Measurements from ENCODE around the gene GGCX.

Gene GGCX

GRCh38 chr2:85511008-85511811, 50.1 kb downstream of the GGCX start:
- TF ChIP-seq CTCF (IDR thresholded peaks at IDR 0.05) = no peak
- peak overlapping the region; percentile 4 for H3K27ac ChIP-seq

DNA sequence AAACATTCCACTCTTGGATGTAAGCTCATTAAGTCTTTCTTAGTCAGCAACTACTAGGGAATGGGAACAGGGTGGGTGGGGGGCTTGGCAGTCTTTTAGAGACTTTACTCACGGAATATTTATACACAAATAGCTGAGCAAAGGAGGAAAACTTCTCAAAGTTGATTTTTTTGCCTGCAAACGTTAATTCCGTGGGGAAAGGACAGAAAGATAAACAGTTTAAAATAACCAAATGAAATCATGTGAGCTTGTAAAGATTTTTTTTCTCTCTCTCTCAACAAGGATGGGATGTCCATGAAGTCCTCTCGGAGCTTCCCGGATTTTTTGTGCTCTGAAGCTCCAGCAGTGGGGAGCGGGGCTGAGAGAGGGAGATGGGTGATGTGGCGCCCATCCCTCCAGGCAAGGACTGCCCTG, 54.5 kb downstream of the GGCX start:
- Histone ChIP-seq H3K27ac (no peak overlapping the region), H3K4me3 (ENCODE audit: low read depth, low read length) (no peak overlapping the region), H3K27me3 (ENCODE audit: control insufficient read depth, insufficient read depth, low read length) (no peaks in the 10 kb centered on the region), H2AFZ (no peak overlapping the region), H3K79me2 (no peaks in the 10 kb centered on the region), H3K9me3 (ENCODE audit: control insufficient read depth, low read length) (no peaks in the 10 kb centered on the region), H3K36me3 (ENCODE audit: control insufficient read depth, insufficient read depth, low read length) (no peaks in the 10 kb centered on the region), H3K4me1 (no peaks in the 10 kb centered on the region), H3K4me2 (ENCODE audit: low read length) (no peak overlapping the region), H3K9ac (no peak overlapping the region)
- TF ChIP-seq CTCF (IDR thresholded peaks at IDR 0.05) = no peak

More at GRCh38 chr2:85511008-85511811, 50.1 kb downstream of the GGCX start:
- H3K4me1 ChIP-seq = no peaks in the 10 kb centered on the region
- no peaks in the 10 kb centered on the region for H3K79me2 ChIP-seq
- no peaks in the 10 kb centered on the region for H3K9me3 ChIP-seq (ENCODE audit: control insufficient read depth, low read length)
- H3K9ac ChIP-seq = no peak overlapping the region
- no peak overlapping the region for H2AFZ ChIP-seq
- H3K4me2 ChIP-seq (ENCODE audit: low read length) = no peak overlapping the region
- no peak overlapping the region for H3K4me3 ChIP-seq (ENCODE audit: low read depth, low read length)
- no peaks in the 10 kb centered on the region for H3K36me3 ChIP-seq (ENCODE audit: control insufficient read depth, insufficient read depth, low read length)
- H3K27me3 ChIP-seq (ENCODE audit: control insufficient read depth, insufficient read depth, low read length) = no peaks in the 10 kb centered on the region

DNA sequence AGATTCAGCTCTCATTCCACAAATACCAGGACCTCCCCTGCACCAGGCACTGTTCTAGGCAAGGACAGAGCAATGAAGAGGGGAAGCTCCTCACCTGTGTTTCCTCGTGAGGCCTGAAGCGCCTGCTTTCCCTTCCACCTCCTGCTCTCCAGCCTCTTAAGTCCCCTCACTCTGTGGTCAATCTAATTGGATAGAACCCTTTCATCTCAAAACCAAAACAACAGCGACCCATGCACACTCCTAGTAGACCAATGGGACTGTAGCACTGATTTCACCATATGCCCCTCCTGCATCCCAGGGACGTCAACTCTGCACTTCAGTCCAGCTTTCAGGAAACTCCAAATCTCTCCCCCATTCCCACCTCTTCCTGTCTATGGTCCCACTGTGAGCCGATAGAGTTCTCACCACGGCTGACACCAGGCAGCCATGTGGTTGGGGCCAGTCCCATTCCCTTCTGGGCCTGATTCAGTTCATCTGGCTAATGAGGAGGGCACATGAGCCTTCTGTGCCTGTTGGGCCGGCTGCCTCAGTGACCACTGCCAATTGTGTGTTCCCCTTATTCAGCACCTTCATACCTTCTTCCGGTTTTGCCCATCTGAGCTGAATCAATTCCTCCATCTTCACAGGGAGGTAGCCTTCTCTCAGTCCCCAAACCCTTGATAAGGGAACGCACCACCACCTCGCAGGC, 55.6 kb downstream of the GGCX start:
- TF ChIP-seq CTCF (IDR thresholded peaks at IDR 0.05) = no peak

GRCh38 chr2:85504778-85505261, 56.5 kb downstream of the GGCX start:
- no peaks in the 10 kb centered on the region for H3K36me3 ChIP-seq (ENCODE audit: control insufficient read depth, insufficient read depth, low read length)
- H3K4me1 ChIP-seq = no peaks in the 10 kb centered on the region
- H3K27me3 ChIP-seq (ENCODE audit: control insufficient read depth, insufficient read depth, low read length) = no peaks in the 10 kb centered on the region
- no peak overlapping the region for H2AFZ ChIP-seq
- no peaks in the 10 kb centered on the region for H3K79me2 ChIP-seq
- no peaks in the 10 kb centered on the region for H3K9me3 ChIP-seq (ENCODE audit: control insufficient read depth, low read length)
- H3K27ac ChIP-seq = no peak overlapping the region
- no peak overlapping the region for H3K9ac ChIP-seq
- no peak for TF ChIP-seq CTCF (IDR thresholded peaks at IDR 0.05)
- no peak overlapping the region for H3K4me2 ChIP-seq (ENCODE audit: low read length)
- no peak overlapping the region for H3K4me3 ChIP-seq (ENCODE audit: low read depth, low read length)

More for the DNA sequence above, 55.6 kb downstream of the GGCX start:
- Histone ChIP-seq H3K4me3 (ENCODE audit: low read depth, low read length) (no peak overlapping the region), H3K36me3 (ENCODE audit: control insufficient read depth, insufficient read depth, low read length) (no peaks in the 10 kb centered on the region), H3K9me3 (ENCODE audit: control insufficient read depth, low read length) (no peaks in the 10 kb centered on the region), H3K79me2 (no peaks in the 10 kb centered on the region), H2AFZ (no peak overlapping the region), H3K4me1 (no peaks in the 10 kb centered on the region), H3K4me2 (ENCODE audit: low read length) (no peak overlapping the region), H3K27me3 (ENCODE audit: control insufficient read depth, insufficient read depth, low read length) (no peaks in the 10 kb centered on the region), H3K27ac (no peak overlapping the region), H3K9ac (no peak overlapping the region)
